Measurements from ENCODE around the gene LENEP. TPM values are rescaled to one million over a fixed set of nuclear protein-coding genes. Genes with fewer than 3 reads are reported as not detected.
"Not testable (repeated sequence)": the region's sequence is repeated elsewhere in the genome, so short reads cannot be mapped to it uniquely, and the experiment has no call there.

The LENEP gene
- total RNA-seq, 1 donor from 2014 or later: 0.82 TPM

DNA sequence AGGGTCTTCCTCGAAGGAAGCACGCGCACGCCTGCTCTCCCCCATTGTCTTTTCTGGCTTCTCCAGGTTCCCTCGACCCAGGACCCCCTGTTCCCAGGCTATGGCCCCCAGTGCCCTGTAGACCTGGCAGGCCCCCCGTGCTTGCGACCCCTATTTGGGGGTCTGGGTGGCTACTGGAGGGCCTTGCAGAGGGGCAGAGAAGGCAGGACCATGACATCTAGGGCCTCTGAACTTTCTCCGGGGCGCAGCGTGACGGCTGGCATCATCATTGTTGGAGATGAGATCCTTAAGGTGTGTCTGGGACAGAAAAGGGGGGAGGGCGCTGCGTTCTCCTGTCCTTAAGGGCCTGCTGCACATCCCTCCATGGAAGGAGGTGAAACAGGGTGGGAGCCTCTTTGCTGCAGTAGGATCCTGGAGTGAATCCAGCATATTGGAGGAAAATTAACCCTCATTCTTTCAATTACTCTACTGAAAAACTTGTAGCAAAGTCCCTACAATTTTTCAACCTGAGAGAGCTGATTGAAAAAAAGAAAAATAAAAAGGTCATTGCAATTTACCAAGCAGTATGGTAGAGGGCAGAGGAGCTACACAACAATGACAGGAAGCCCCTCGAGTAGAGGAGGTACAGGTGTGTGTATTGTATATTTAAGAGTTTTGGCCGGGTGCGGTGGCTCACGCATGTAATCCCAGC lies 9.5 kb upstream of the LENEP start:
- TF ChIP-seq, protein P1, sequence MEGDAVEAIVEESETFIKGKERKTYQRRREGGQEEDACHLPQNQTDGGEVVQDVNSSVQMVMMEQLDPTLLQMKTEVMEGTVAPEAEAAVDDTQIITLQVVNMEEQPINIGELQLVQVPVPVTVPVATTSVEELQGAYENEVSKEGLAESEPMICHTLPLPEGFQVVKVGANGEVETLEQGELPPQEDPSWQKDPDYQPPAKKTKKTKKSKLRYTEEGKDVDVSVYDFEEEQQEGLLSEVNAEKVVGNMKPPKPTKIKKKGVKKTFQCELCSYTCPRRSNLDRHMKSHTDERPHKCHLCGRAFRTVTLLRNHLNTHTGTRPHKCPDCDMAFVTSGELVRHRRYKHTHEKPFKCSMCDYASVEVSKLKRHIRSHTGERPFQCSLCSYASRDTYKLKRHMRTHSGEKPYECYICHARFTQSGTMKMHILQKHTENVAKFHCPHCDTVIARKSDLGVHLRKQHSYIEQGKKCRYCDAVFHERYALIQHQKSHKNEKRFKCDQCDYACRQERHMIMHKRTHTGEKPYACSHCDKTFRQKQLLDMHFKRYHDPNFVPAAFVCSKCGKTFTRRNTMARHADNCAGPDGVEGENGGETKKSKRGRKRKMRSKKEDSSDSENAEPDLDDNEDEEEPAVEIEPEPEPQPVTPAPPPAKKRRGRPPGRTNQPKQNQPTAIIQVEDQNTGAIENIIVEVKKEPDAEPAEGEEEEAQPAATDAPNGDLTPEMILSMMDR (IDR thresholded peaks at IDR 0.05; ENCODE audit: unreplicated experiment): no peak
- Mint-ChIP-seq H3K4me3 (ENCODE audit: unreplicated experiment) (no peak overlapping the region), H3K27me3 (ENCODE audit: unreplicated experiment) (no peaks in the 10 kb centered on the region), H3K9me3 (ENCODE audit: unreplicated experiment) (no peaks in the 10 kb centered on the region), H3K36me3 (ENCODE audit: low read depth, unreplicated experiment) (peaks cover 9% of the 10 kb centered on the region), H3K4me1 (ENCODE audit: unreplicated experiment) (peaks cover under 1% of the 10 kb centered on the region), H3K27ac (ENCODE audit: unreplicated experiment) (no peak overlapping the region)
- no peak for DNase-seq (ENCODE audit: low spot score)

DNA sequence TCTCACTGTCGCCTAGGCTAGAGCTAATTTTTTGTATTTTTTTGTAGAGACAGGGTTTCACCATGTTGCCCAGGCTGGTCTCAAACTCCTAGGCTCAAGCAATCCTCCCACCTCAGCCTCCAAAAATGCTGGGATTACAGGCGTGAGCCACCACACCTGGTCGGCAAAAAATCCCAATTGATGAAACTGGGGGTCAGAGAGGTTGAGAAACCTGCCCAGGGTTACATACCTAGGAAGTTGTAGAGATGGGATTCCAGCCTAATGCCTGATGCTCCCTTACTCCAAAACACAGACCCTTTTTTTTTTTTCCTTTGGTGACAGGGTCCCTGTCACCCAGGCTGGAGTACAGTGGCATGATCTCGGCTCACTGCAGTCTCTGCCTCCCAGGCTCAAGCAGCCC lies 6.7 kb upstream of the LENEP start:
- H3K27me3 Mint-ChIP-seq (ENCODE audit: unreplicated experiment); DNase-seq (ENCODE audit: low spot score); H3K27ac Mint-ChIP-seq (ENCODE audit: unreplicated experiment); H3K9me3 Mint-ChIP-seq (ENCODE audit: unreplicated experiment); H3K4me3 Mint-ChIP-seq (ENCODE audit: unreplicated experiment); H3K4me1 Mint-ChIP-seq (ENCODE audit: unreplicated experiment): not testable (repeated sequence)
- peaks cover 12% of the 10 kb centered on the region for H3K36me3 Mint-ChIP-seq (ENCODE audit: low read depth, unreplicated experiment)

DNA sequence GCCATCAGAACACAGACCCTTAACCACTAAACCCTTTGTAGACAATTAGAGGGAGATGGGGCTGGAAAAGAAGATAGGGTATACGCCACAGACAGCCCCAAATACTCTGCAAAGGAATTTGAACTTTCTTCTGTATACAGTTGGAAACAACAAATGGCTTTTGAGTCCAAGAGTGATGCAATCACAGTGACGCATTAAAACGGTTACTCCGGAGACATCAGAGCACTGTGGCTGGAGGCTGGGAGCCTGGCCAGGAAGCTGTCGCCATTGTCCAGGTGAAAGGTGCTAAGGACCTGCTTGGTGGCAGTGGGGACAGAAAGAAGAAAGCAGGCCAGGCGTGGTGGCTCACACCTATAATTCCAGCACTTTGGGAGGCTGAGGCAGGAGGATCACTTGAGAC lies 6.1 kb upstream of the LENEP start:
- Mint-ChIP-seq H3K27ac (ENCODE audit: unreplicated experiment) (no peak overlapping the region), H3K27me3 (ENCODE audit: unreplicated experiment) (no peaks in the 10 kb centered on the region), H3K36me3 (ENCODE audit: low read depth, unreplicated experiment) (peaks cover 12% of the 10 kb centered on the region), H3K9me3 (ENCODE audit: unreplicated experiment) (no peaks in the 10 kb centered on the region), H3K4me1 (ENCODE audit: unreplicated experiment) (peaks cover 4% of the 10 kb centered on the region), H3K4me3 (ENCODE audit: unreplicated experiment) (no peak overlapping the region)
- DNase-seq (ENCODE audit: low spot score): no peak
- TF ChIP-seq, protein P1 (IDR thresholded peaks at IDR 0.05; ENCODE audit: unreplicated experiment): no peak

DNA sequence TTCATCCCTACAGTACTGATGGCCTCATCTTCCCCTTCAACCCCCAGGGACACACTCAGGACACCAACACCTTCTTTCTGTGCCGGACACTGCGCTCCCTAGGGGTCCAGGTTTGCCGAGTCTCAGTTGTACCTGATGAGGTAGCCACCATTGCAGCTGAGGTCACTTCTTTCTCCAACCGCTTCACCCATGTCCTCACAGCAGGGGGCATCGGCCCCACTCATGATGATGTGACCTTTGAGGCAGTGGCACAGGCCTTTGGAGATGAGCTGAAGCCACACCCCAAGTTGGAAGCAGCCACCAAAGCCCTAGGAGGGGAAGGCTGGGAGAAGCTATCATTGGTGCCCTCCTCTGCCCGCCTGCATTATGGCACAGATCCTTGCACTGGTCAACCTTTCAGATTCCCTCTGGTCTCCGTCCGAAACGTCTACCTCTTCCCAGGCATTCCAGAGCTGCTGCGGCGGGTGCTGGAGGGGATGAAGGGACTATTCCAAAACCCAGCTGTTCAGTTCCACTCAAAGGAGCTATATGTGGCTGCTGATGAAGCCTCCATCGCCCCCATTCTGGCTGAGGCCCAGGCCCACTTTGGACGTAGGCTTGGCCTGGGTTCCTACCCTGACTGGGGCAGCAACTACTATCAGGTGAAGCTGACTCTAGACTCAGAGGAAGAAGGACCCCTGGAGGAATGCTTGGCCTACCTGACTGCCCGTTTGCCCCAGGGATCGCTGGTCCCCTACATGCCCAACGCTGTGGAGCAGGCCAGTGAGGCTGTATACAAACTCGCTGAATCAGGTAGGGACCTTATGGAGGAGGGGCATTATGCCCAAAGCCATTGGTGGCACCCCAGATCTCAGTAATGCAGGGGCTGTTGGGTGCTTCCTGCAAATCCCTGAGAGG lies 5.1 kb upstream of the LENEP start:
- Mint-ChIP-seq H3K27me3 (ENCODE audit: unreplicated experiment) (no peaks in the 10 kb centered on the region), H3K27ac (ENCODE audit: unreplicated experiment) (no peak overlapping the region), H3K4me3 (ENCODE audit: unreplicated experiment) (no peak overlapping the region), H3K36me3 (ENCODE audit: low read depth, unreplicated experiment) (peaks cover 12% of the 10 kb centered on the region), H3K9me3 (ENCODE audit: unreplicated experiment) (no peaks in the 10 kb centered on the region), H3K4me1 (ENCODE audit: unreplicated experiment) (peaks cover 4% of the 10 kb centered on the region)
- DNase-seq (ENCODE audit: low spot score): no peak
- TF ChIP-seq, protein P1 (IDR thresholded peaks at IDR 0.05; ENCODE audit: unreplicated experiment): no peak

DNA sequence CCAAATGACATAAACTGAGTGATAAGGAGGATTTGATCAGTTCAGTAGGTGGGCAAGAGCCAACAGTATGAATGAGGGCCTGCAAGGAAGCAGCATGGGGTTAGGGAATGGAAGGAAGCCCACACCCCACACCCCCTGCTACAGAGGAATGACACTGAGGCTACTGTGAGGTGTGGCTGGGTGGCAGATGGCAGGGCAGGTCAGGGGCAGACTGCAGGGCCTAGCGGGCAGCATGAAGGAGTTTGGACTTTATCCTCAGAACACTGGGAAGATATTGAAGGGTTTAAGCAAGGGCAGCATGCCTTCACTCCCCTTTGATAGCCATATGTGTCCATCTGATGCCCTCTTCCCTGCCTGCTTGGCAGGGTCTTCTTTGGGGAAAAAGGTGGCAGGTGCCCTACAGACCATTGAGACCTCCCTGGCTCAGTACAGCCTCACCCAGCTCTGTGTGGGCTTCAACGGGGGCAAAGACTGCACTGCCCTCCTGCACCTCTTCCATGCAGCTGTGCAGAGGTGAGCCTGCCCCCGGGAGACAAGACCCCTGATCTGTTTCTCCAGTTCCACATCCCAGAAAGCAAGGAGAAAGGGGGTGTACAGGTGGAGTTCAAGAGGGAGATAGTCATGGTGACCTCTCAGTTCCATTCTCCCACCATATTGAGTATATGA lies 4.1 kb upstream of the LENEP start:
- H3K27me3 Mint-ChIP-seq (ENCODE audit: unreplicated experiment): no peaks in the 10 kb centered on the region
- peak overlapping the region; percentile 53 for H3K4me3 Mint-ChIP-seq (ENCODE audit: unreplicated experiment)
- H3K27ac Mint-ChIP-seq (ENCODE audit: unreplicated experiment): no peak overlapping the region
- DNase-seq (ENCODE audit: low spot score): no peak
- TF ChIP-seq, protein P1 (IDR thresholded peaks at IDR 0.05; ENCODE audit: unreplicated experiment): no peak
- peaks cover 12% of the 10 kb centered on the region for H3K36me3 Mint-ChIP-seq (ENCODE audit: low read depth, unreplicated experiment)
- H3K4me1 Mint-ChIP-seq (ENCODE audit: unreplicated experiment): peaks cover 8% of the 10 kb centered on the region
- H3K9me3 Mint-ChIP-seq (ENCODE audit: unreplicated experiment): no peaks in the 10 kb centered on the region

Data from endothelial cell (in vitro differentiated cells).